CD4-positive, alpha-beta T cell treated with Interleukin-2 at 100 ng/mL for 4 hours (primary cell): Measurements from ENCODE around the gene DCAF15.
"Not testable (repeated sequence)": the region's sequence is repeated elsewhere in the genome, so short reads cannot be mapped to it uniquely, and the experiment has no call there.

Experiments used
- DNase-seq: peaks from one replicate; pipeline ENCODE4 v3.0.0-alpha.2; 2020; ENCODE audit warnings: low spot score

DCAF15 gene, protein sequence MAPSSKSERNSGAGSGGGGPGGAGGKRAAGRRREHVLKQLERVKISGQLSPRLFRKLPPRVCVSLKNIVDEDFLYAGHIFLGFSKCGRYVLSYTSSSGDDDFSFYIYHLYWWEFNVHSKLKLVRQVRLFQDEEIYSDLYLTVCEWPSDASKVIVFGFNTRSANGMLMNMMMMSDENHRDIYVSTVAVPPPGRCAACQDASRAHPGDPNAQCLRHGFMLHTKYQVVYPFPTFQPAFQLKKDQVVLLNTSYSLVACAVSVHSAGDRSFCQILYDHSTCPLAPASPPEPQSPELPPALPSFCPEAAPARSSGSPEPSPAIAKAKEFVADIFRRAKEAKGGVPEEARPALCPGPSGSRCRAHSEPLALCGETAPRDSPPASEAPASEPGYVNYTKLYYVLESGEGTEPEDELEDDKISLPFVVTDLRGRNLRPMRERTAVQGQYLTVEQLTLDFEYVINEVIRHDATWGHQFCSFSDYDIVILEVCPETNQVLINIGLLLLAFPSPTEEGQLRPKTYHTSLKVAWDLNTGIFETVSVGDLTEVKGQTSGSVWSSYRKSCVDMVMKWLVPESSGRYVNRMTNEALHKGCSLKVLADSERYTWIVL

DNA sequence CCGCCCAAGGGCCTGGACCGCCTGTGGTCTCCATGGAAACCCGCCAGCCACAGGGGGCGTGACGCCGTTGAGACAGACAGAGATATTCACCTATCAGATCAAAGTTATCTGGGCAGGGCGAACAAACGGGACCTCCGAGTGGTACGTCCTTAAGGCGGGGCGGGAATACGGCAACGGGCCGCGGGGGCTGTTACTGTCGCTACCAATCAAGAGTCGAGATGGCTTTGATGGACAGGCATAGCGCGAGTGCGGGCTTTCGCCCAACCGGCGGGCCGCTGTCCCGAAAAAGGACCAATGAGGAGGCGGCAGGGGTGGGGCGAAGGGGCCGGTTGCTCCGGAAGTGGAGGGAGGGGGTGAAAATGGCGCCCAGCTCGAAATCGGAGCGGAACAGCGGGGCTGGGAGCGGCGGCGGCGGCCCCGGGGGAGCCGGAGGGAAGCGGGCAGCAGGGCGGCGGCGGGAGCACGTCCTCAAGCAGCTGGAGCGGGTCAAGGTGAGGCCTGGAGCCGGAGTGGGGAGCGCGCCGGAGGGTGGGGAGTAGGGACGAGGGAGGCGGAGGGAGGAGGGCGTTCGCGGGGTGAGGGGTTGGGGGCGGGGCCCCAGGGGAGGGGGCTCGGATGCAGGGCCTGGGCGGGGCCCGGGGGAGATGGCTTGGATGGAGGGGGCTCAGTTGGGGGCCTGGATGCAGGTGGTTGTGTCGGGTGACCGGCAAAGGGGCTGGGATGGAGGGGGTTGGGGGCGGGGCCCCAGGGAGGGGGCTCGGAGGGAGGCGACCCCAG lies at the start of gene DCAF15:
Gene DCAF15, plus strand, starts transcription at position 356 of the 777 bp plus-strand sequence. Its CDS starts 4 bp downstream, at position 360.
- DNase-seq, result peak; percentile 100

DNA sequence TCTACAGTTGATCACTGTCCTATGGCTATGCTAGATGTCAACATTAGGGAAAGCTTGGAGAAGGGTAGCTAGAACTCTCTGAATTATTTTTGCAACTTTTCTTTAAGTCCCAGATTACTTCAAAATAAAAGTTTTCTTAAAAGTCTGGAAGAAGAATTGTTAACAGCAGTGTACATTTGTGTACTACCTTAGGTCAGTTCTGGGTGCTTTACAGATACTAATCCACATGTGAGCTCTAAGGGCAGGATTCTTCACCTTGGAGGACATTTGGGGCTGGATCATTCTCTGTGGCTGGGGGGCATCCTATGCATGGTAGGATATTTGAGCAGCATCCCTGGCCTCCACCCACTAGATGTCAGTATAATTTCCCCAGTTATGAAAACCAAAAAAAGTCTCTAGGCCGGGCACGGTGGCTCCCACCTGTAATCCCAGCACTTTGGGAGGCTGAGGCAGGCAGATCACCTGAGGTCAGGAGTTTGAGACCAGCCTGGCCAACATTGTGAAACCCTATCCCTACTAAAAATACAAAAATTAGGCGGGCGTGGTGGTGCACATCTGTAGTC lies 49.2 kb upstream of the DCAF15 start:
- DNase-seq, result peak; percentile 56

DNA sequence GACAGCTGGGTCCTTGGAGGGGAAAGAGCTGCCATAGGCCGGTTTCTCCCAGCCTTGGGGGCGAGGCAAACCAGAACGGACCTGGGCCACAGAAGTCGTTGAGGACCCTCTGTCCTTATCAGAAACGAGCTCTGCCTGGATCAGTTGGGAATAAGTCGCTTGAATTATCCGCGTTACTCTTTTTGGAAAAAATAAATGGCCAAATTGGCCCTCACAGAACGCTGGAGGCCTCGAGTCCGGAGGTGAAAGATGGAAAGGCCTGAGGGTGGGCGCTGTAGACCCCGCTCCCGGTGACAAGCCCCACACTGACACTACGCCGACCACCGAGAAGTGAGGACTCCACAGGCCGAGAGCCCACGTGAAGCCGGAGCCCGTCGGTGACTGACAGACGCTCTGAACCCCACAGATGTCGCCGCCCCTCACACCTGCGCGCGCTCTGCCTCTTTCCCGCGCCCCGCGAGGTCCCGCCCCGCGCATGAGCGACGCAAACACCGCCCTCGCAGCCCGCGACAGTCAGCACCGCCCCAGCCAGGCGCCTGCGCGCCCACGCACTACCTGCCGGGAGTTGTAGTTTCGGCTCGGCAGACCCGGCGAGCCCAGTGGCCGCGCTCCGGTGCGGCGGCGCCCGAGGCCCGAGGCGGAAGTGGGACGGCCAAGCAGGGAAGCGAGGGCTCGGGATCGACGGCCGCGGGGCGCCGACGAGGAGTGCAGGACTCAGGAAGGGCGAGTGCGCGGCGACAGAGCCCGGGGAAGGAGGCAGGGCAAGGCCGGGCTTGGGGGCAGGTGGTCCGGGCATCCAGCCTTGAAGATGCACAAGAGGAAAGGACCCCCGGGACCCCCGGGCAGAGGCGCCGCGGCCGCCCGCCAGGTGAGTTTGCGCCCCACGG lies 46.4 kb upstream of the DCAF15 start, which contains the start of the genes BRME1 and CC2D1A:
Gene BRME1, minus strand, starts transcription at position 484 of the 887 bp plus-strand sequence. CDS start 1,225 bp downstream, outside the sequence.
Gene CC2D1A, plus strand, starts transcription at position 568 of the 887 bp plus-strand sequence. Its CDS starts 241 bp downstream, at position 809.
- DNase-seq, result peak; percentile 93

DNA sequence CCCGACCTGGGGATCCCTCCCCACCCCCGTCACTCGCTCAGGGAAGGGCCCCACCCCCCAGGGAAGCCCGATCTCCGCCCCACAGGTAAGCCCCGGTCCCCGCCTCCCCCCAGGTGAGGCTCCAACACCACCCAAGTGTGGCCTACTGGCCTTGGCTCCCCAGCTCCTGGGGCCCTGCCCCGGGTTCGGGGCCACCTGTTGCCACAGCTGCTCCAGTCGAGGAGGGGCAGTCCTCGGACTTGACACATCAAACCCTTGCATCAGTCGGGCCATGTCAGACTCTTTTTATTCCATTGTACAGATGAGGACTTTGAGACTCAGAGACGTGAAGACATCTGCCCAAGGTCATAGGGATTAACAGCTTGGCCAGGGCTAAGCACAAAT lies 45.8 kb upstream of the DCAF15 start:
- DNase-seq, result peak; percentile 27

DNA sequence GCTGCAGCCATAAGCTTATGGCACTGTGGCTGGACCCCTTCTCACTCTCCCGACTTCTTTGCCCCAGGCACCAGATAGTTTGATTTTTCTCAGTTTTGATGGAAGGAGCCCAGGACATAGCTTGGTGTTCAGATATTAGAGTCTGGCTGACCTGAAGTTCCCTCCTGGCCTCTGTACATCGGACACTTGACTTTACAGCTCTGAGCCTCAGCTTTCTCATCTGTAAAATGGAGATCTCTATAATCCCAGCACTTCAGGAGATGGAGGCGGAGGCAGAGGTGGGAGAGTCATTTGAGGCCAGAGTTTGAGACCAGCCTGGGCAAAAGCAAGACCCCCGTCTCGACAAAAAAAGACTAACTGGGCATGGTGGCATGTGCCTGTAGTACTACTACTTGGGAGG lies 45.4 kb upstream of the DCAF15 start:
- DNase-seq, result no peak

DNA sequence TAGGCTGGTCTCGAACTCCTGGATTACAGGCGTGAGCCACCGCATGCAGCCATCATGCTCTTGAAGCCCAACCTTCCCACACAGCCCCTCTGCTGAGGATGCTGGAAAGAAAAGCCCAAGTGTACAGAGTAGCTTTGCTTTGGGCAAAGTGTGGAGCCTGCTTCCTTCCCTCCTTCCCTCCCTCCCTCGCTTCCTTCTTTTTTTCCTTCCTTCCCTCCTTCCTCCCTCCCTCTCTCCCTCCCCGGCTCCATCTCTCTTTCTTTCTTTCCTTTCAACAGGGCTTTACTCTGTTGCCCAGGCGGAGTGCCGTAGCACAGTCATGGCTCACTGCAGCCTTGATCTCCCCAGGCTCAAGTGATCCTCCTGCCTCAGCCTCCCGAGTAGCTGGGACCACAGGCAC lies 43.6 kb upstream of the DCAF15 start:
- DNase-seq, result no peak

DNA sequence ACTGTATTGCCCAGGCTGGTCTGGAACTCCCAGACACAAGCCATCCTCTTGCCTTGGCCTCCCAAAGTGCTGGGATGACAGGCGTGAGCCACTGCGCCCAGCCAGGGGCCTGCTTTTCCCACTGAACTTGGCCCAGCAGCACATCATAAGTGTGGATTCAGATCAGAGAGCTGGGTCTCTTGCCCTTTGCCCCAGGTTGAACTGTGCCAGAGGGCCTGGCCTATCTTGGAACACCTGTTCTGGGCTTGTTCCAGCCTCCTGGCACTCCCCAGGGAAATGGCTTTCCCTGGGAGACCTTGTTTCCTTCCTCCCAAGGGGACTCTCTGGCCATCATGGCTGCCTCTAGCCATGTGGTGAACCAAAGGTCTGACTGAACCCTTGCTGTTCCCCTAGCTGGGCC lies 42.9 kb upstream of the DCAF15 start:
- DNase-seq, result no peak

DNA sequence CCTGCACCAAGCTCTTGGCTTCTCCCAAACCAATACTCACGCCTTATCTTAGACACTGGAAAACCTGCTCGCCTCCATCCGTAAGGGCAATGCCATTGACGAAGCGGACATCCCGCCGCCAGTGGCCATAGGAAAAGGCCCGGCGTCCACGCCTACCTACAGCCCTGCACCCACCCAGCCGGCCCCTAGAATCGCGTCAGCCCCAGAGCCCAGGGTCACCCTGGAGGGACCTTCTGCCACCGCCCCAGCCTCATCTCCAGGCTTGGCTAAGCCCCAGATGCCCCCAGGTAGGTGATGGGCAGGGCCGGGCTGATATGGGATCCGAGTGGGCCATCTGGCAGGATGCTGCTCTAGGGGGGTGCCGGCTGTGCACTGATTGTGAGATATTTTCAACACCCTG lies 39.0 kb upstream of the DCAF15 start:
- no peak for DNase-seq

DNA sequence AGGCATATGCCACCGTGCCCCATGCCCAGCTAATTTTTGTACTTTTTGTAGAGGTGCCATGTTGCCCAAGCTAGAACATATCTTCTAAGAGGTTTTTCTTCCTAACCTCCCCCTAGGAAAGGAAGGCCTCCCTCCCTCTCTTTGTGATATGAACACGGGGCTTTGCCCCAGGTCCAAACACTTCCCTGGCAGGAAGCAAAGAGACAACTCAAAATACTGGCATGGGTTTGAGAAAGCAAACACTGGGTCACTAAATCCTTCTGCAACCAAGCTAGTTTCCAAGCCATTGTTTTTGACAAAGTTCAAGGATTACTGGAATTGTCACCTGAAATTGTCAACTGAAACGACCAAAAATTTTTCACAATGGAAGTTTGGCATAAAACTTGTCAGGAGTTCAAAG lies 37.5 kb upstream of the DCAF15 start:
- no peak for DNase-seq

DNA sequence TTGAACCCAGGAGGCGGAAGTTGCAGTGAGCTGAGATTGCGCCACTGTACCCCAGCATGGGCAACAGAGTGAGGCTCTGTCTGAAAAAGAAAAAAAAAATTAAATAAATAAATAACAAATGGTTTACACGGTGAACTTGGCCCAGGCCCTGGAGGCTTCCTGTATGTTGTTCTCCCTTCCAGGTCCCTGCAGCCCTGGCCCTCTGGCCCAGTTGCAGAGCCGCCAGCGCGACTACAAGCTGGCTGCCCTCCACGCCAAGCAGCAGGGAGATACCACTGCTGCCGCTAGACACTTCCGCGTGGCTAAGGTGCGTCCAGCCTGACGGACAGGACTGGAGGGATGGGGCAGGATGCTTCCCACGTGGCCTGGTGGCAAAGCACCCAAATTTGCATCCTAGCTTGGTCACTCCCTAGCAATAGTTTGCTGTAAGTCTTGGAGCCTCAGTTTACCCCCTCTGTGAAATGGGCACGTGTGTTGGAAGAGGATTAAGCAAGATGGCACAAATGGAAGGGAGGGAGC lies 34.4 kb upstream of the DCAF15 start:
- DNase-seq, result no peak

DNA sequence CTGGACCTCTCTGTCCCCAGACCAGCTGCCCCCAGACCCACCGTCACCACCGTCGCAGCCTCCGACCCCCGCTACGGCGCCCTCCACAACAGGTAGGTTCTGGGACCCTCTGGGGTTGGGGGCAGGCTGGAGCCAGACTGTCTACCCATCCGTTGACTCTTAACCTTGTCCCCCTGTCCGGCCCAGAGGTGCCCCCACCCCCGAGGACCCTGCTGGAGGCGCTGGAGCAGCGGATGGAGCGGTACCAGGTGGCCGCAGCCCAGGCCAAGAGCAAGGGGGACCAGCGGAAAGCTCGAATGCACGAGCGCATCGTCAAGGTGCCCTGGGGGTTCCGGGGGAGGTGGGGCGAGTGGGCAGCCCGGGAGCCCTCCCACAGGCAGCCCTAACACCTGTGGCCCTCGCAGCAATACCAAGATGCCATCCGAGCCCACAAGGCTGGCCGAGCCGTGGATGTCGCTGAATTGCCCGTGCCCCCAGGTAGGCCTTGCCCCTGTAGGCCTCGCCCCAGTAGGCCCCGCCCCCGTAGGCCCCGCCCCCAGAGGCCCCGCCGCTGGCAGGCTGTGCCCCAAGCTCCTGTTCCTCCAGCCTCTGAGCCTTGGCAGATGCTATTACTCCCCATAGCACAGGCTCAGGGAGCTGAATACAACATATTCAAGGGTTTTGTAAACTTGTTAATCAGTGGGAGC lies 33.4 kb upstream of the DCAF15 start:
- DNase-seq, result no peak

DNA sequence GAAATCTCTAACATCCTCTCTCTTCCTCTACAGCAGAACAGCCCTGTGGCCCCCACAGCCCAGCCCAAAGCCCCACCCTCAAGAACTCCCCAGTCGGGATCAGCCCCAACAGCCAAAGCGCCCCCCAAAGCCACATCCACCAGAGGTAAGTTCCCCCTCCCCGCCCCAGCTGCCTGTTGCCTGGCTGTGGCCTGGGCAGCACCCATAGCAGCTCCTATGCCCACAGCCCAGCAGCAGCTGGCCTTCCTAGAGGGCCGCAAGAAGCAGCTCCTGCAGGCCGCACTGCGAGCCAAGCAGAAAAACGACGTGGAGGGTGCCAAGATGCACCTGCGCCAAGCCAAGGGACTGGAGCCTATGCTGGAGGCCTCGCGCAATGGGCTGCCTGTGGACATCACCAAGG lies 31.8 kb upstream of the DCAF15 start:
- DNase-seq, result no peak

DNA sequence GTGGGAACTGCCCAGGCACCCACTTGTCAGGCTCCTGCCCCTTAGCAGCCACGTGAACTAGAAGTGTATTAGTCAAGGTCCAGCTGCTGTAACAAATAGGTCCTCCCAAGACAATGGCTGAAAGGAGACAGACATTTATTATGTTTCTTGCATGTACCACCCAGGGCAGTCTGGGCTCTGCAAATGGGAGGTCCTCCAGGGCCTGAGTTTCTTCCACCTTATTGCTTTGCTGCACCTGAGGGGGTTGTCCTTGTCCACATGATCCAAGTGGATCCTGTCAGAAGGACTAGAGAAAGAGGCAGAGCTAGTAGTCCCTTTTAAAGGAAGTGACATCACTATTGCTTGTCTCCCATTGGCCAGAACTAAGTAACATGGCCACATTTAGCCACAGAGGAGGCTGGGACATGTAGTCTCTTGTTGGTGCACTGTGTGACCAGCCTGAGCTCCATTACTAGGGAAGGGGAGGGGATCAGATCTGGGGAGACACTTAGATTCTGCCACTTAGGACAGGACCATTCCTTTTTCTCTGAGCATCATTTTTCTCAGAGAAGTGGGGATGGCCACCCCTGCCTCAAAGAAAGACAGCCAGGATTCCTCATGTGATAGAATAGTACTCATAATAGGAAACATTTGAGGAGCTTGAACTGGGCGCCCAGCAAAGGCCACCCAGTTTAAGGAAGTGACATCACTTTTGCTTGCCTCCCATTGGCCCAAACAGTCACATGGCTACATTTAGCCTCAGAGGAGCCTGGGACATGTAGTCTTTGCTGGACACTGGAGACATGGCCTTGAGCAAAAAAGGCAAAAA lies 31.2 kb upstream of the DCAF15 start:
- peak; percentile 28 for DNase-seq

DNA sequence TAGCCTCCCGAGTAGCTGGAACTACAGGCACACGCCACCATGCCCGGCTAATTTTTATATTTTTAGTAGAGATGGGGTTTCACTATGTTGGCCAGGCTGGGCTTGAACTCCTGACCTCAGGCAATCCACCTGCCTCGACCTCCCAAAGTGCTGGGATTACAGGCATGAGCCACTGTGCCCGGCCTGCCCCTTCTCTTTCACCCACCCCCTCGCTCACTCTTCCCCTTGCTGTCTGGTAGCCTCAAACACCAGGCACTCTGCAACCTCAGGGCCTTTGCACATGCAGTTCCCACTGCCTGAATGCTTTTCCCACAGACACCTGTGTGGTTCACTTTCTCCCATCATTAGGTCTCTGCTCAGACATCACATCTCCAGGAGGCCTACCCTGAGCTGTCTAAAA lies 30.2 kb upstream of the DCAF15 start:
- not testable (repeated sequence) for DNase-seq

DNA sequence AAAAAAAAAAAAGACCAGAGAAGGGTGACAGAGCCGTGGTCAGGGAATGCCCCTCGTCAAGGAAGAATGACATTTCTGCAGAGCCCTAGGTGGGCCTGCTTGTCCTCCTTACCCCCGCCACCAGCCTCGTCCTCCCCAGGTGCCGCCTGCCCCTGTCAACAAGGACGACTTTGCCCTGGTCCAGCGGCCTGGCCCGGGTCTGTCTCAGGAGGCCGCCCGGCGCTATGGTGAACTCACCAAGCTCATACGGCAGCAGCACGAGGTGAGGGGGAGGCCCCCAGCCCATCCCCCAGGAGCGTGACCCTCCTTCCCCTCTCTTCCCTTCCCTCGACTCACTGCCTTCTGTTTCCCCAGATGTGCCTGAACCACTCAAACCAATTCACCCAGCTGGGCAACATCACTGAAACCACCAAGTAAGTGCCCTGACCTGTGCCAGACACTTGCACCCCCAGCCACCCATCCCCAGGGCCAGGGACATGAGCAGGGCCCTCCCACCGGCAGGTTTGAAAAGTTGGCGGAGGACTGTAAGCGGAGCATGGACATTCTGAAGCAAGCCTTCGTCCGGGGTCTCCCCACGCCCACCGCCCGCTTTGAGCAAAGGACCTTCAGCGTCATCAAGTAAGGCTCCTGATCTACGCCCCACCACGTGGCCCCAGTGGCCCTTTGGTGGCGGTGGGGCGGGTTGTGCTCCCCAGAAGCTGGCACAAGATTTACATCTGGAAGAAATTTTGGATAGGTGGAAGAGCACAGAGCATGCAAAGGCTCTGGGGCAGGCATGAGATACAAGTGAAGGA lies 28.9 kb upstream of the DCAF15 start:
- no peak for DNase-seq

DNA sequence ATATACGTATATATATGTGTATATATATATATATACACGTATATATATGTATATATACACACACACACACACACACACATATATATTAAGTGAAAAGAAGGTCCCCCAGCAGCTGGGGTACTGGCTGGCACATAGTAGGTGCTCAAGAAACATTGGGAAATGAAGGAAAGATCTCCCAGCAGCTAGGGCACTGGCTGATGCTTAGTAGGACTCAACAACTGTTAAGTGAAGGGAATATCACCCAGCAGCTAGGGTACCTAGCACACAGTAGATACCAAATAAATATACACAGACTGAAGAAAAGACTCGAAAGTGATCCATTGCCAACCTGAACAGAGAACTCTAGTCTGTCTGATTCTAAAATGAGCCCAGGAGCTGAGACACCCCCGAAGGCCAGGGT lies 26.3 kb upstream of the DCAF15 start:
- DNase-seq, result no peak

DNA sequence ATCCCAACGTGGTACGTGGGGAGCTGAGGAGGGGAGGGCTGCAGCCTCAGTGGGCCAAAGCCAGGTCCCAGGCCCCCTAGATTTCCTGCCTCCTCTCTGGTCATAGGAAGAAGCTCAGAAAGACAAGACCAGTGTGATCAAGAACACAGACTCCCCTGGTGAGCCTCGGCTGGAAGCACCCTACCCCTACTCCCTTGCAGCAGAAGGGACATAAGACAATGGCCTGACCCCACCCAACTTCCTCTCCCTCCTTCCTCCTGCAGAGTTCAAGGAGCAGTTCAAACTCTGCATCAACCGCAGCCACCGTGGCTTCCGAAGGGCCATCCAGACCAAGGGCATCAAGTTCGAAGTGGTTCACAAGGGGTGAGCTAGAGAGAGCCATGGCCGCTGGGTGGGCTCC lies 25.6 kb upstream of the DCAF15 start:
- no peak for DNase-seq

DNA sequence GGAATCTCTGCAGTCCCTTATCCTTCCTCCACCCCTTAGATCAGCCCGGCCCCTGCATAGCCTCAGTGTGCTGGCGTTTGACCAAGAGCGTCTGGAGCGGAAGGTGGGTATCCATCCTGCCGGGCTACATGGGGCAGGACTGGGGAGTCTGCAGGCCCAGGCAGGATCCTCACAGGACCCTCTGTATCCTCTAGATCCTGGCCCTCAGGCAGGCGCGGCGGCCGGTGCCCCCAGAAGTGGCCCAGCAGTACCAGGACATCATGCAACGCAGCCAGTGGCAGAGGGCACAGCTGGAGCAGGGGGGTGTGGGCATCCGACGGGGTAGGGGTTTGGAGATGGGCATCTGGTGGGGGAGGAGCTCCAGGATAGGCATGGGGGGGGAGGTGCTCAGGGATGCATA lies 23.0 kb upstream of the DCAF15 start:
- no peak for DNase-seq

DNA sequence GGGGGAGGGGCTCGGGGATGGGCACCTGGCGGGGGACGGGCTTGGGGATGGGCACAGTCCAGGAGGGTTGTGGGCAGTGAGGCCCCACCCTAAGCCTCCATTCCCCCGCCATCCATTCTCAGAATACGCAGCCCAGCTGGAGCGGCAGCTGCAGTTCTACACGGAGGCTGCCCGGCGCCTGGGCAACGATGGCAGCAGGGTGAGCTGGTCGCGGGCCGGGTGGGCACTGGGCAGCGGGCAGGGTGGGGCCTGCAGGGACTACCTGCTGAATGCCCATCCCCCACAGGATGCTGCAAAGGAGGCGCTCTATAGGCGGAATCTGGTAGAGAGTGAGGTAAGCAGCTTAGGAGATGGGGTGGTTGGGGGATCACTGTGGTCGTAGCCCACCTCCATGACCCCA lies 22.4 kb upstream of the DCAF15 start:
- no peak for DNase-seq
